Astrocyte of the cerebellum (primary cell): ENCODE data around the gene RYR2.

Experiments
- DNase-seq: peaks from one replicate; pipeline ENCODE4 v3.0.0-alpha.2; 2011; ENCODE audit warnings: low read depth
- H3K4me3 ChIP-seq: 2 replicates; pipeline ENCODE4 v1.5.1; 2011; ENCODE audit warnings: mild to moderate bottlenecking, low read depth, low read length, moderate library complexity
- in situ Hi-C: cut with HindIII; loops from 2 replicates; pipeline ENCODE4 v1.10.0; 2017; ENCODE audit warnings: low sequenced_read_pairs
- TF ChIP-seq, protein P1 (sequence below): IDR thresholded peaks from 2 replicates; pipeline ENCODE4 v1.5.1; 2012; ENCODE audit warnings: low read length, low read depth, moderate library complexity, mild to moderate bottlenecking; ENCODE audit errors: missing control alignments

RYR2 gene

DNA sequence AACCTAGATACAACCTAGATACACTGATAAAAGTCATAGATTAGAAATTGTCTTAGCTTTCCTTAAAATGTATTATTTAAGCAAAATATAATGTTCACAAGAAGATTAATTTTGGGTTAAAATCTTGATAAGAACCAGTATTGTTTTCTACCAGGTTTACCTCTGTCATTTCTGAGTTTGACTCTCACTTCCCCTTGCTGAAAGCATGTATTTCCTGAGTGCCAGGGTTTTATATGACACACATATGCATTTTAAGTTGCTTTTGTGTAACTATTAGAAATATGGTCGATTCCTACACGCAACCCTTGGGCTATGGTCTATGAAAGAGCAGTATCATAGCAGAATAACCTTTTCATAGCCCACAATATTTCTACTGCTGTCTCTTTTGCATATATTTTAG is 497.1 kb downstream of the RYR2 start:
- in situ Hi-C loops = no loop called here
- H3K4me3 ChIP-seq = no peak overlapping the region
- DNase-seq = no peak
- TF ChIP-seq, protein P1, sequence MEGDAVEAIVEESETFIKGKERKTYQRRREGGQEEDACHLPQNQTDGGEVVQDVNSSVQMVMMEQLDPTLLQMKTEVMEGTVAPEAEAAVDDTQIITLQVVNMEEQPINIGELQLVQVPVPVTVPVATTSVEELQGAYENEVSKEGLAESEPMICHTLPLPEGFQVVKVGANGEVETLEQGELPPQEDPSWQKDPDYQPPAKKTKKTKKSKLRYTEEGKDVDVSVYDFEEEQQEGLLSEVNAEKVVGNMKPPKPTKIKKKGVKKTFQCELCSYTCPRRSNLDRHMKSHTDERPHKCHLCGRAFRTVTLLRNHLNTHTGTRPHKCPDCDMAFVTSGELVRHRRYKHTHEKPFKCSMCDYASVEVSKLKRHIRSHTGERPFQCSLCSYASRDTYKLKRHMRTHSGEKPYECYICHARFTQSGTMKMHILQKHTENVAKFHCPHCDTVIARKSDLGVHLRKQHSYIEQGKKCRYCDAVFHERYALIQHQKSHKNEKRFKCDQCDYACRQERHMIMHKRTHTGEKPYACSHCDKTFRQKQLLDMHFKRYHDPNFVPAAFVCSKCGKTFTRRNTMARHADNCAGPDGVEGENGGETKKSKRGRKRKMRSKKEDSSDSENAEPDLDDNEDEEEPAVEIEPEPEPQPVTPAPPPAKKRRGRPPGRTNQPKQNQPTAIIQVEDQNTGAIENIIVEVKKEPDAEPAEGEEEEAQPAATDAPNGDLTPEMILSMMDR = no peak

- DNase-seq = no peak
- TF ChIP-seq, protein P1 = no peak
- in situ Hi-C loops = no loop called here
- H3K4me3 ChIP-seq = no peak overlapping the region
Measured at GRCh38 chr1:237542525-237543418, 500.8 kb downstream of the RYR2 start.

- DNase-seq = no peak
- in situ Hi-C loops = no loop called here
- no peak overlapping the region for H3K4me3 ChIP-seq
- TF ChIP-seq, protein P1 = no peak
Measured at GRCh38 chr1:237553078-237553477, 511.1 kb downstream of the RYR2 start.

- DNase-seq = no peak
- in situ Hi-C loops = no loop called here
- H3K4me3 ChIP-seq = no peak overlapping the region
- TF ChIP-seq, protein P1 = no peak
Measured at GRCh38 chr1:237556911-237557310, 514.9 kb downstream of the RYR2 start.

- in situ Hi-C loops = no loop called here
- DNase-seq = peak; percentile 59
- no peak overlapping the region for H3K4me3 ChIP-seq
- TF ChIP-seq, protein P1 = peak; percentile 40
Measured at GRCh38 chr1:237562242-237562823, 520.3 kb downstream of the RYR2 start.

GRCh38 chr1:237565236-237565635 is 523.3 kb downstream of the RYR2 start:
- in situ Hi-C loops = no loop called here
- DNase-seq = no peak
- TF ChIP-seq, protein P1 = no peak
- no peak overlapping the region for H3K4me3 ChIP-seq
